Thymus (tissue), 11 donors: ENCODE results near the gene PTPN3. TPM values are rescaled to one million over a fixed set of nuclear protein-coding genes. Genes with fewer than 3 reads are reported as not detected.

Source experiments
- DNase-seq, 9 donors: peaks; one replicate each; pipeline ENCODE4 v3.0.0-alpha.2; 2013; ENCODE audit warnings: low spot score in 9 of 9, low read depth in 6 of 9, missing footprints in 1 of 9
- H3K27ac ChIP-seq, 2 donors: one replicate each; pipeline ENCODE4 v1.5.1; 2013; ENCODE audit warnings: control low read depth in 1 of 2, low read depth in 1 of 2, low read length in 1 of 2, mild to moderate bottlenecking in 1 of 2, moderate library complexity in 1 of 2
- H3K27me3 ChIP-seq, 2 donors: one replicate each; pipeline ENCODE4 v1.5.1; 2013; ENCODE audit warnings: low read length in 1 of 2; ENCODE audit not compliant: control insufficient read depth in 2 of 2, insufficient read depth in 1 of 2
- H3K36me3 ChIP-seq, 2 donors: one replicate each; pipeline ENCODE4 v1.5.1; 2013; ENCODE audit warnings: low read length in 1 of 2, mild to moderate bottlenecking in 1 of 2, moderate library complexity in 1 of 2; ENCODE audit not compliant: control insufficient read depth in 2 of 2, insufficient read depth in 2 of 2
- H3K4me1 ChIP-seq, 2 donors: one replicate each; pipeline ENCODE4 v1.5.1; 2013; ENCODE audit warnings: low read length in 2 of 2; ENCODE audit not compliant: control insufficient read depth in 2 of 2, insufficient read depth in 2 of 2
- H3K4me3 ChIP-seq, 2 donors: one replicate each; pipeline ENCODE4 v1.5.1; 2013; ENCODE audit warnings: low read length in 2 of 2, control low read depth in 1 of 2, mild to moderate bottlenecking in 1 of 2
- H3K9me3 ChIP-seq, 2 donors: one replicate each; pipeline ENCODE4 v1.5.1; 2013; ENCODE audit warnings: low read length in 1 of 2, mild to moderate bottlenecking in 1 of 2; ENCODE audit not compliant: control insufficient read depth in 2 of 2, insufficient read depth in 1 of 2
- WGBS: extraction: QIAGEN DNeasy Blood & Tissue Kit; methylation state at CpG from one replicate; pipeline ENCODE4 v1.1.7; 2013; 5-methylcytosine and 5-hydroxymethylcytosine counted together
- polyA plus RNA-seq: library from polyadenylated mRNA; stranded (reverse); fragments of 200-250 nt; gene quantifications from one replicate; pipeline ENCODE4 v1.2.3, GENCODE V29; 2013
- total RNA-seq: library from RNA; stranded (reverse); fragments of 120-200 nt; gene quantifications from one replicate; pipeline ENCODE4 v1.2.4, GENCODE V29; 2013
- donor health status: healthy.

PTPN3 gene
- total and polyA plus RNA-seq, 2 donors: 2.8 to 9.5 TPM

- Histone ChIP-seq H3K4me3 (no peak overlapping the region), H3K9me3 (no peaks in the 10 kb centered on the region), H3K4me1 (no peaks in the 10 kb centered on the region), H3K36me3 (no peaks in the 10 kb centered on the region), H3K27ac (no peak overlapping the region), H3K27me3 (no peaks in the 10 kb centered on the region)
- no peak for DNase-seq
- WGBS: 97% methylated on average over 5 of the region's 5 CpGs
These were observed 64.6 kb downstream of the PTPN3 start for GRCh38 chr9:109433476-109433875.

- 66% methylated on average over 4 of the region's 4 CpGs for WGBS
- Histone ChIP-seq H3K9me3 (no peaks in the 10 kb centered on the region), H3K4me1 (no peaks in the 10 kb centered on the region), H3K27me3 (no peaks in the 10 kb centered on the region), H3K4me3 (no peak overlapping the region), H3K27ac (no peak overlapping the region), H3K36me3 (no peaks in the 10 kb centered on the region)
- no peak for DNase-seq
These were observed 67.9 kb downstream of the PTPN3 start for GRCh38 chr9:109430231-109430630.

- WGBS: 90% methylated on average over 6 of the region's 6 CpGs
- H3K4me1 ChIP-seq: no peaks in the 10 kb centered on the region
- H3K27me3 ChIP-seq: no peaks in the 10 kb centered on the region
- no peaks in the 10 kb centered on the region for H3K9me3 ChIP-seq
- no peaks in the 10 kb centered on the region for H3K36me3 ChIP-seq
- DNase-seq: no peak
- H3K27ac ChIP-seq: no peak overlapping the region
- H3K4me3 ChIP-seq: no peak overlapping the region
These were observed 69.3 kb downstream of the PTPN3 start for GRCh38 chr9:109428854-109429253.

GRCh38 chr9:109427886-109428285, 70.2 kb downstream of the PTPN3 start:
- Histone ChIP-seq H3K4me1 (no peaks in the 10 kb centered on the region), H3K9me3 (no peaks in the 10 kb centered on the region), H3K36me3 (no peaks in the 10 kb centered on the region), H3K4me3 (no peak overlapping the region), H3K27ac (no peak overlapping the region), H3K27me3 (no peaks in the 10 kb centered on the region)
- DNase-seq: no peak
- WGBS: 89% methylated on average over 4 of the region's 4 CpGs

GRCh38 chr9:109426626-109427402, 71.3 kb downstream of the PTPN3 start:
- WGBS: 96% methylated on average over 9 of the region's 9 CpGs
- no peaks in the 10 kb centered on the region for H3K36me3 ChIP-seq

GRCh38 chr9:109424618-109425017, 73.5 kb downstream of the PTPN3 start:
- Histone ChIP-seq H3K4me3 (no peak overlapping the region), H3K27ac (no peak overlapping the region), H3K4me1 (no peaks in the 10 kb centered on the region), H3K36me3 (no peaks in the 10 kb centered on the region), H3K27me3 (no peaks in the 10 kb centered on the region), H3K9me3 (no peaks in the 10 kb centered on the region)
- DNase-seq: no peak

More at GRCh38 chr9:109426626-109427402, 71.3 kb downstream of the PTPN3 start:
- no peak overlapping the region for H3K4me3 ChIP-seq
- no peaks in the 10 kb centered on the region for H3K4me1 ChIP-seq
- H3K27me3 ChIP-seq: no peaks in the 10 kb centered on the region
- no peaks in the 10 kb centered on the region for H3K9me3 ChIP-seq
- H3K27ac ChIP-seq: no peak overlapping the region
- no peak for DNase-seq

- 90% methylated on average over 1 of the region's 1 CpG for WGBS
- Histone ChIP-seq H3K9me3 (no peaks in the 10 kb centered on the region), H3K27me3 (no peaks in the 10 kb centered on the region), H3K4me1 (peaks cover 0 to 2% of the 10 kb centered on the region in 2 donors), H3K27ac (no peak overlapping the region), H3K4me3 (no peak overlapping the region), H3K36me3 (no peaks in the 10 kb centered on the region)
- DNase-seq: no peak
These were observed 74.2 kb downstream of the PTPN3 start for GRCh38 chr9:109423877-109424276.

GRCh38 chr9:109422641-109423040, 75.5 kb downstream of the PTPN3 start:
- H3K36me3 ChIP-seq: no peaks in the 10 kb centered on the region
- no peak overlapping the region for H3K4me3 ChIP-seq
- H3K9me3 ChIP-seq: no peaks in the 10 kb centered on the region
- no peak overlapping the region for H3K27ac ChIP-seq
- no peaks in the 10 kb centered on the region for H3K27me3 ChIP-seq
- peaks cover 0 to 12% of the 10 kb centered on the region in 2 donors for H3K4me1 ChIP-seq
- no peak for DNase-seq
- WGBS: 78% methylated on average over 7 of the region's 7 CpGs

- Histone ChIP-seq H3K27me3 (no peaks in the 10 kb centered on the region), H3K36me3 (no peaks in the 10 kb centered on the region), H3K27ac (no peak overlapping the region), H3K4me1 (peaks cover 0 to 20% of the 10 kb centered on the region in 2 donors), H3K9me3 (no peaks in the 10 kb centered on the region), H3K4me3 (no peak overlapping the region)
- WGBS: 83% methylated on average over 13 of the region's 13 CpGs
- no peak for DNase-seq
These were observed 76.8 kb downstream of the PTPN3 start for GRCh38 chr9:109421026-109421970.
